ENCODE results near the gene PAPSS1.

DNA sequence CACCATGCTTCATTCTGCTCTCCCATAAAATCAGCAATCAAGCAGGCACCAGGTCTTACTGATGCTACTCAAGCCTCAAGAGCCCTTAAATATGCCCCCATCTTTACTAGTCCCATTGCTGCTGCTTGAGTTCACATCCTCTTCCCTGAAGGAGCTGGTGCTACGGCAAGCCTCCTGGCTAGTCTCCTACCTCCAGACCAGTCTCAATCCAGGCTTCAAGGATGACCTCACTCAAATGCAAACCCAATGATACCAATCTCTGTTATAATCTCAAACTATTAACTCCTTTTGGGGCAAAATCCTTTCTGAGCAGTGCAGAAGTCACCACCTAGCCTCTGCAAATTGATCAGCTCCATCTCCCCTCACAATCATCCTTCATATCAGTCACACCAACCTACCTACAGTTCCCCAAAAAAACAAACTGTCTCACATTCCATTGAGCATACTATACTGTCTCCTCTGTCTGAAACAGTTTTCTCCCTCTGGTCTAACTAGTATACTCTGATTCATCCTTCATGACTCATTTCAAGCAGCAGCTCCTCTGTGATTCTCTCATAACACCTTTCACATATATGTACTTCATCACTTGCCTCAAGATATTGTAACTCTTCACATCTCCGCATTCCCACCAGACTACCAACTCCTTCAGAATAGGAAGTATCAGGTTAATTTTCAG is 30.0 kb downstream of the PAPSS1 start:
- no peak for TF ChIP-seq POLR2A (IDR thresholded peaks at IDR 0.05)
- TF ChIP-seq, protein P1, sequence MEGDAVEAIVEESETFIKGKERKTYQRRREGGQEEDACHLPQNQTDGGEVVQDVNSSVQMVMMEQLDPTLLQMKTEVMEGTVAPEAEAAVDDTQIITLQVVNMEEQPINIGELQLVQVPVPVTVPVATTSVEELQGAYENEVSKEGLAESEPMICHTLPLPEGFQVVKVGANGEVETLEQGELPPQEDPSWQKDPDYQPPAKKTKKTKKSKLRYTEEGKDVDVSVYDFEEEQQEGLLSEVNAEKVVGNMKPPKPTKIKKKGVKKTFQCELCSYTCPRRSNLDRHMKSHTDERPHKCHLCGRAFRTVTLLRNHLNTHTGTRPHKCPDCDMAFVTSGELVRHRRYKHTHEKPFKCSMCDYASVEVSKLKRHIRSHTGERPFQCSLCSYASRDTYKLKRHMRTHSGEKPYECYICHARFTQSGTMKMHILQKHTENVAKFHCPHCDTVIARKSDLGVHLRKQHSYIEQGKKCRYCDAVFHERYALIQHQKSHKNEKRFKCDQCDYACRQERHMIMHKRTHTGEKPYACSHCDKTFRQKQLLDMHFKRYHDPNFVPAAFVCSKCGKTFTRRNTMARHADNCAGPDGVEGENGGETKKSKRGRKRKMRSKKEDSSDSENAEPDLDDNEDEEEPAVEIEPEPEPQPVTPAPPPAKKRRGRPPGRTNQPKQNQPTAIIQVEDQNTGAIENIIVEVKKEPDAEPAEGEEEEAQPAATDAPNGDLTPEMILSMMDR (IDR thresholded peaks at IDR 0.05), result no peak

Data from esophagus squamous epithelium (tissue), 4 donors.